A172 (cell line): ENCODE measurements around the gene GSAP. TPM values are rescaled to one million over a fixed set of nuclear protein-coding genes. Genes with fewer than 3 reads are reported as not detected.
"Not testable (repeated sequence)": the region's sequence is repeated elsewhere in the genome, so short reads cannot be mapped to it uniquely, and the experiment has no call there.

ENCODE experiments used
- DNase-seq: peaks from one replicate; pipeline ENCODE4 v3.0.0-alpha.2; 2015; ENCODE audit warnings: low spot score
- total RNA-seq: library from RNA; depleted of rRNA; stranded (reverse); fragments of >200 nt; shearing (Covaris generic); gene quantifications from 2 replicates; pipeline ENCODE4 v1.2.3, GENCODE V29; 2014

GSAP gene
- total RNA-seq, 1 experiment from 2014 or later: 13.7 TPM

- DNase-seq: no peak
Measured at GRCh38 chr7:77360104-77360503, 56.0 kb downstream of the GSAP start.

- no peak for DNase-seq
Measured at GRCh38 chr7:77359599-77359998, 56.5 kb downstream of the GSAP start.

GRCh38 chr7:77354914-77355313 lies 61.2 kb downstream of the GSAP start:
- no peak for DNase-seq

- no peak for DNase-seq
Measured at GRCh38 chr7:77354484-77354883, 61.7 kb downstream of the GSAP start.

- DNase-seq: no peak
Measured at GRCh38 chr7:77353911-77354310, 62.2 kb downstream of the GSAP start.

GRCh38 chr7:77353407-77353721 lies 62.8 kb downstream of the GSAP start:
- no peak for DNase-seq

GRCh38 chr7:77352665-77353406 lies 63.3 kb downstream of the GSAP start:
- no peak for DNase-seq

- no peak for DNase-seq
Measured at GRCh38 chr7:77351539-77352004, 64.6 kb downstream of the GSAP start.

- no peak for DNase-seq
Measured at GRCh38 chr7:77349141-77349540, 67.0 kb downstream of the GSAP start.

GRCh38 chr7:77348371-77348813 lies 67.8 kb downstream of the GSAP start:
- DNase-seq: peak; percentile 84

GRCh38 chr7:77346441-77346840 lies 69.7 kb downstream of the GSAP start:
- no peak for DNase-seq

- not testable (repeated sequence) for DNase-seq
Measured at GRCh38 chr7:77345426-77345825, 70.7 kb downstream of the GSAP start.

- no peak for DNase-seq
Measured at GRCh38 chr7:77339726-77340125, 76.4 kb downstream of the GSAP start.

GRCh38 chr7:77338883-77339629 lies 77.1 kb downstream of the GSAP start:
- no peak for DNase-seq

GRCh38 chr7:77338260-77338659 lies 77.9 kb downstream of the GSAP start:
- no peak for DNase-seq

- no peak for DNase-seq
Measured at GRCh38 chr7:77337456-77337990, 78.6 kb downstream of the GSAP start.

GRCh38 chr7:77335581-77335980 lies 80.6 kb downstream of the GSAP start:
- DNase-seq: no peak

- not testable (repeated sequence) for DNase-seq
Measured at GRCh38 chr7:77334039-77334438, 82.1 kb downstream of the GSAP start.

GRCh38 chr7:77331938-77332695 lies 84.0 kb downstream of the GSAP start:
- DNase-seq: peak; percentile 95

GRCh38 chr7:77330169-77330882 lies 85.8 kb downstream of the GSAP start:
- peak; percentile 85 for DNase-seq

- no peak for DNase-seq
Measured at GRCh38 chr7:77329466-77330168, 86.5 kb downstream of the GSAP start.
